IMR-90 (cell line): ENCODE data around the gene BTRC. TPM values are rescaled to one million over a fixed set of nuclear protein-coding genes. Genes with fewer than 3 reads are reported as not detected.

Experiments
- ATAC-seq: fragments of 200-7000 bp; cut with Tn5 transposase; 2 replicates; pipeline ENCODE4 v1.9.1; 2020; ENCODE audit warnings: low read depth, mild to moderate bottlenecking, moderate library complexity
- BruUV-seq: library from RNA; stranded (reverse); fragments of 400-500 nt; replicated peaks from 2 replicates; lab custom pipeline; 2021; lab: Mats Ljungman, UMichigan
- CTCF ChIA-PET: fragments of 300-600 bp; formaldehyde crosslinking; extraction: SDS; loops from one replicate; lab custom pipeline; 2021; ENCODE audit warnings: antibody characterized with exemption; lab: Yijun Ruan, JAX
- POLR2A ChIA-PET: fragments of 300-600 bp; sonication (Branson Sonifier 250); formaldehyde crosslinking; loops from one replicate; lab custom pipeline; 2022; ENCODE audit warnings: antibody characterized with exemption; ENCODE audit not compliant: unreplicated experiment; lab: Charles Lee
- DNase-seq: peaks from one replicate; pipeline ENCODE4 v3.0.0; 2013
- H2AFZ ChIP-seq: replicated peaks from 2 replicates; pipeline ENCODE3; 2013; ENCODE audit warnings: low read length, mild to moderate bottlenecking; ENCODE audit not compliant: poor library complexity
- H2AK5ac ChIP-seq: 2 replicates; pipeline ENCODE4 v1.6.1; 2013; ENCODE audit warnings: low read depth, low read length, inconsistent platforms
- H2AK9ac ChIP-seq: replicated peaks from 2 replicates; pipeline ENCODE3; 2013; ENCODE audit warnings: mild to moderate bottlenecking, low read depth, low read length, moderate library complexity; ENCODE audit not compliant: poor library complexity
- H2BK120ac ChIP-seq: 2 replicates; pipeline ENCODE4 v1.6.1; 2013; ENCODE audit warnings: low read depth, low read length, inconsistent platforms
- H2BK15ac ChIP-seq: 3 replicates; pipeline ENCODE4 v1.6.1; 2013; ENCODE audit warnings: low read depth, low read length, inconsistent platforms
- H2BK20ac ChIP-seq: 2 replicates; pipeline ENCODE4 v1.6.1; 2013; ENCODE audit warnings: low read depth, mild to moderate bottlenecking, inconsistent platforms, low read length, moderate library complexity
- H2BK5ac ChIP-seq: 2 replicates; pipeline ENCODE4 v1.6.1; 2013; ENCODE audit warnings: mild to moderate bottlenecking, low read depth, low read length, inconsistent platforms; ENCODE audit not compliant: poor library complexity, severe bottlenecking
- H3K14ac ChIP-seq: replicated peaks from 2 replicates; pipeline ENCODE4 v1.6.1; 2013; ENCODE audit warnings: low read depth, low read length, inconsistent platforms
- H3K18ac ChIP-seq: 2 replicates; pipeline ENCODE4 v1.6.1; 2013; ENCODE audit warnings: low read depth, low read length, control low read depth
- H3K23ac ChIP-seq: 2 replicates; pipeline ENCODE4 v1.6.1; 2013; ENCODE audit warnings: low read depth, low read length, inconsistent platforms
- H3K27ac ChIP-seq: 2 replicates; pipeline ENCODE4 v1.5.1; 2013; ENCODE audit warnings: mild to moderate bottlenecking, control low read depth, low read length; ENCODE audit not compliant: insufficient read depth
- H3K27me3 ChIP-seq: 2 replicates; pipeline ENCODE4 v1.6.1; 2013; ENCODE audit warnings: low read length; ENCODE audit not compliant: control insufficient read depth, insufficient read depth
- H3K36me3 ChIP-seq: 2 replicates; pipeline ENCODE4 v1.6.1; 2013; ENCODE audit warnings: low read length, mixed read lengths; ENCODE audit not compliant: control insufficient read depth, insufficient read depth
- H3K4ac ChIP-seq: 2 replicates; pipeline ENCODE4 v1.6.1; 2013; ENCODE audit warnings: low read depth, low read length, inconsistent platforms
- H3K4me1 ChIP-seq: 2 replicates; pipeline ENCODE4 v1.6.1; 2013; ENCODE audit warnings: low read length, mixed read lengths; ENCODE audit not compliant: control insufficient read depth, insufficient read depth
- H3K4me2 ChIP-seq: 2 replicates; pipeline ENCODE4 v1.6.1; 2013; ENCODE audit warnings: low read depth, mild to moderate bottlenecking, control low read depth, low read length, moderate library complexity
- H3K4me3 ChIP-seq: 2 replicates; pipeline ENCODE4 v1.5.1; 2013; ENCODE audit warnings: low read depth, mild to moderate bottlenecking, control low read depth, low read length, moderate library complexity; ENCODE audit not compliant: insufficient read depth
- H3K56ac ChIP-seq: 2 replicates; pipeline ENCODE4 v1.6.1; 2013; ENCODE audit warnings: low read length, inconsistent platforms; ENCODE audit not compliant: insufficient read depth; ENCODE audit errors: extremely low read depth
- H3K79me1 ChIP-seq, 2 experiments: 2 replicates each; pipeline ENCODE4 v1.6.1; 2013; ENCODE audit warnings: low read length in 2 of 2, inconsistent platforms in 1 of 2, low read depth in 1 of 2
- H3K9ac ChIP-seq: 2 replicates; pipeline ENCODE4 v1.6.1; 2013; ENCODE audit warnings: low read depth, low read length, control low read depth
- H3K9me1 ChIP-seq: 2 replicates; pipeline ENCODE4 v1.6.1; 2013; ENCODE audit warnings: low read length, inconsistent platforms; ENCODE audit not compliant: insufficient read depth
- H3K9me3 ChIP-seq: 2 replicates; pipeline ENCODE4 v1.6.1; 2013; ENCODE audit warnings: low read length; ENCODE audit not compliant: control insufficient read depth, insufficient read depth
- H4K20me1 ChIP-seq: 2 replicates; pipeline ENCODE4 v1.6.1; 2013; ENCODE audit warnings: low read length, inconsistent platforms; ENCODE audit not compliant: insufficient read depth
- H4K5ac ChIP-seq: 2 replicates; pipeline ENCODE4 v1.6.1; 2013; ENCODE audit warnings: mild to moderate bottlenecking, low read depth, low read length, control low read depth
- H4K8ac ChIP-seq, 2 experiments: 2 replicates each; pipeline ENCODE4 v1.6.1; 2013; ENCODE audit warnings: low read depth in 2 of 2, low read length in 2 of 2, control low read depth in 1 of 2, inconsistent platforms in 1 of 2
- H4K91ac ChIP-seq: 2 replicates; pipeline ENCODE4 v1.6.1; 2013; ENCODE audit warnings: low read depth, low read length, inconsistent platforms; ENCODE audit not compliant: insufficient read depth
- FOS ChIP-seq: fragments of 150-350 bp; IDR thresholded peaks from 2 replicates; pipeline ENCODE4 v1.6.1; 2016; ENCODE audit warnings: low read depth, low read length
- NFE2L2 ChIP-seq: fragments of 150-350 bp; IDR thresholded peaks from 2 replicates; pipeline ENCODE4 v1.6.1; 2016; ENCODE audit warnings: low read depth, mild to moderate bottlenecking, low read length
- WGBS, 2 experiments: methylation state at CpG; one replicate each; pipeline versions ENCODE4 v1.1.5 to v1.1.7; 2013; ENCODE audit warnings: missing lambda C conversion rate in 2 of 2; ENCODE audit not compliant: insufficient read length in 1 of 2; ENCODE audit errors: extremely low coverage in 2 of 2; 5-methylcytosine and 5-hydroxymethylcytosine counted together
- dilution Hi-C: fragments of 300-500 bp; cut with HindIII; formaldehyde crosslinking; loops from one replicate; pipeline ENCODE4 v1.14.3; 2018; ENCODE audit warnings: low sequenced_read_pairs; ENCODE audit not compliant: unreplicated experiment
- in situ Hi-C: fragments of 300-500 bp; cut with MboI; formaldehyde crosslinking; loops from 3 replicates; pipeline ENCODE4 v1.14.3; 2019; ENCODE audit warnings: low sequenced_read_pairs, inconsistent platforms, mixed read lengths
- intact Hi-C: fragments of 100-400 bp; cut with micrococcal nuclease; formaldehyde crosslinking; loops from 2 replicates; pipeline ENCODE4 v1.10.0; 2022
- polyA plus RNA-seq, 3 experiments: library from polyadenylated mRNA; depleted of rRNA; stranded (reverse); fragments of >200 nt; gene quantifications; 2 replicates each; pipeline ENCODE4 v1.2.3, GENCODE V29; 2012; ENCODE audit warnings: low replicate concordance in 1 of 3
- total RNA-seq: library from RNA; depleted of rRNA; stranded (reverse); fragments of >200 nt; gene quantifications from 2 replicates; pipeline ENCODE4 v1.2.3, GENCODE V29; 2012

Gene BTRC
- total and polyA plus RNA-seq, 2 of the 4 experiments (the other 2 are of a cell fraction) = 7.7 to 8.4 TPM

DNA sequence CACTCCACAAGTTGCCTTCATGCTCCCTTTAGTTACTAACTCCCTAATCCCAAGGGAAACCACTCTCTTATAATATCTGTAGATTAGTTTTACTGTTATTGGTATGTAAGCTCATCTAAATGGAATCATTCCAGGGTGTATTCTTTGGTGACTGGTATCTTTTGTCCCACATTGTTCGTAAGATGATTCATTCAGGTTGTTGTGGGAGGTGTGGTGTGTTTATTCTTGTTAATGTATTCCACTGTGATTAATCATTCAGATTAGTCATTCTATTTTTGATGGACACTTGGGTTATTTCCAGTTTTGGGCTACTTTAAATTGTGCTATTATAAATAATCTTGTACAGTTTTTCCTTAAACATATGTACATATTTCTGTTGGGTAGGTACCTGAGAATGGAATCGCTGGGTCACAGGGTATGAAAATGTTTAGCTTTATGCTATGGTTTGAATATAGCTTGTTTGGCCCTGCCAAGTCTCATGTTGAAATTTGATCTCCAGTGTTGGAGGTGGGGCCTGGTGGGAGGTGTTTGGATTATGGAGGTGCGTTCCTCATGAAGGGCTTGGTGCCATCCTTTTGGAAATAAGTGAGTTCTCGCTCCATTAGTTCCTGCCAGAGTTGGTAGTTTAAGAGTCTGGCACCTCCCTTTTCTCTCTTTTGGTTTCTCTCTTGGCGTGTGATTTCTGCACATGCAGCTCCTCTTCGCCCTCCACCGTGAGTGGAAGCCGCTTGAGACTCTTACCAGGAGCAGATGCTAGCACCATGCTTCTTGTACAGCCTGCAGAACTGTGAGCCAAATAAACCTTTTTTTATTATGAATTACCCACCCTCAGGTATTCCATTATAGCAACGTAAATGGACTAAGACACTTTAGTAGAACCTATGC, 13.8 kb downstream of the BTRC start:
- BruUV-seq = no TSS peak

More for the DNA sequence above, 13.8 kb downstream of the BTRC start:
- ChIA-PET POLR2A (no interaction called here), CTCF (no interaction called here)
- Histone ChIP-seq H3K56ac (no peak overlapping the region), H3K18ac (no peak overlapping the region), H3K4me2 (no peak overlapping the region), H3K23ac (no peak overlapping the region), H4K8ac (no peak overlapping the region), H2AK9ac (no peak overlapping the region), H4K91ac (no peak overlapping the region), H3K79me1 (peaks cover 16 to 68% of the 10 kb centered on the region in 2 experiments), H2BK5ac (no peak overlapping the region), H3K4me3 (no peak overlapping the region), H3K27ac (no peak overlapping the region), H4K5ac (no peak overlapping the region), H2BK15ac (no peak overlapping the region), H4K20me1 (peaks cover 44% of the 10 kb centered on the region), H3K4ac (no peak overlapping the region), H3K4me1 (peaks cover 6% of the 10 kb centered on the region), H2BK120ac (no peak overlapping the region), H2AK5ac (no peak overlapping the region), H3K9me3 (no peaks in the 10 kb centered on the region), H3K27me3 (no peaks in the 10 kb centered on the region), H3K36me3 (peaks cover 4% of the 10 kb centered on the region), H3K14ac (no peak overlapping the region), H2AFZ (no peak overlapping the region), H3K9me1 (peaks cover 19% of the 10 kb centered on the region), H2BK20ac (no peak overlapping the region), H3K9ac (no peak overlapping the region)
- intact Hi-C loops = no loop called here
- in situ Hi-C loops = no loop called here
- ATAC-seq (peak; percentile 35), DNase-seq (peak; percentile 79)
- dilution Hi-C loops = no loop called here
- WGBS, 2 experiments = no CpG with 5 or more reads among the region's 9 CpGs
- TF ChIP-seq FOS (peak; percentile 40; the same call in 1 of the 2 replicates), NFE2L2 (no peak)
